Activated naive CD4-positive, alpha-beta T cell treated with anti-CD3 and anti-CD28 coated beads, Interleukin-2, amount 50 U/mL, for 24 hours (primary cell): ENCODE data around the gene PRLR.
"Not testable (repeated sequence)": the region's sequence is repeated elsewhere in the genome, so short reads cannot be mapped to it uniquely, and the experiment has no call there.

Source experiments
- H3K27ac Mint-ChIP-seq: one replicate; pipeline ENCODE4 v1.8.0; 2021; ENCODE audit warnings: mild to moderate bottlenecking, mixed read lengths
- H3K27me3 Mint-ChIP-seq: one replicate; pipeline ENCODE4 v1.8.0; 2021; ENCODE audit warnings: mixed read lengths
- H3K36me3 Mint-ChIP-seq: one replicate; pipeline ENCODE4 v1.8.0; 2021; ENCODE audit warnings: mixed read lengths
- H3K4me1 Mint-ChIP-seq: one replicate; pipeline ENCODE4 v1.8.0; 2021; ENCODE audit warnings: mixed read lengths
- H3K4me3 Mint-ChIP-seq: one replicate; pipeline ENCODE4 v1.8.0; 2021; ENCODE audit warnings: mild to moderate bottlenecking, mixed read lengths
- H3K9me3 Mint-ChIP-seq: one replicate; pipeline ENCODE4 v1.8.0; 2021; ENCODE audit warnings: mixed read lengths

The PRLR gene

GRCh38 chr5:35044649-35045048, 185.6 kb downstream of the PRLR start:
- Mint-ChIP-seq H3K9me3 (no peaks in the 10 kb centered on the region), H3K36me3 (no peaks in the 10 kb centered on the region), H3K4me1 (no peaks in the 10 kb centered on the region), H3K27me3 (peaks cover 13% of the 10 kb centered on the region), H3K4me3 (no peak overlapping the region), H3K27ac (no peak overlapping the region)

GRCh38 chr5:35042781-35043180, 187.5 kb downstream of the PRLR start:
- Mint-ChIP-seq H3K27ac (no peak overlapping the region), H3K27me3 (peaks cover 18% of the 10 kb centered on the region), H3K36me3 (no peaks in the 10 kb centered on the region), H3K4me3 (no peak overlapping the region), H3K9me3 (no peaks in the 10 kb centered on the region), H3K4me1 (no peaks in the 10 kb centered on the region)

GRCh38 chr5:35041261-35041660, 189.0 kb downstream of the PRLR start:
- Mint-ChIP-seq H3K36me3 (no peaks in the 10 kb centered on the region), H3K4me1 (no peaks in the 10 kb centered on the region), H3K4me3 (no peak overlapping the region), H3K9me3 (no peaks in the 10 kb centered on the region), H3K27me3 (peaks cover 22% of the 10 kb centered on the region), H3K27ac (no peak overlapping the region)

GRCh38 chr5:35038891-35039290, 191.4 kb downstream of the PRLR start:
- no peak overlapping the region for H3K4me3 Mint-ChIP-seq
- peaks cover 22% of the 10 kb centered on the region for H3K27me3 Mint-ChIP-seq

GRCh38 chr5:35036536-35036935, 193.8 kb downstream of the PRLR start:
- Mint-ChIP-seq H3K4me3 (no peak overlapping the region), H3K27ac (no peak overlapping the region), H3K36me3 (no peaks in the 10 kb centered on the region), H3K4me1 (no peaks in the 10 kb centered on the region), H3K27me3 (peaks cover 22% of the 10 kb centered on the region), H3K9me3 (no peaks in the 10 kb centered on the region)

More at GRCh38 chr5:35038891-35039290, 191.4 kb downstream of the PRLR start:
- no peak overlapping the region for H3K27ac Mint-ChIP-seq
- no peaks in the 10 kb centered on the region for H3K36me3 Mint-ChIP-seq
- H3K4me1 Mint-ChIP-seq: no peaks in the 10 kb centered on the region
- H3K9me3 Mint-ChIP-seq: no peaks in the 10 kb centered on the region

GRCh38 chr5:35035929-35036328, 194.4 kb downstream of the PRLR start:
- H3K27ac Mint-ChIP-seq, H3K9me3 Mint-ChIP-seq, H3K4me3 Mint-ChIP-seq, H3K4me1 Mint-ChIP-seq, H3K36me3 Mint-ChIP-seq: not testable (repeated sequence)
- peaks cover 22% of the 10 kb centered on the region for H3K27me3 Mint-ChIP-seq

GRCh38 chr5:35035271-35035670, 195.0 kb downstream of the PRLR start:
- Mint-ChIP-seq H3K4me3 (no peak overlapping the region), H3K27me3 (peaks cover 20% of the 10 kb centered on the region), H3K9me3 (no peaks in the 10 kb centered on the region), H3K27ac (no peak overlapping the region), H3K36me3 (no peaks in the 10 kb centered on the region), H3K4me1 (no peaks in the 10 kb centered on the region)

GRCh38 chr5:35032356-35032755, 197.9 kb downstream of the PRLR start:
- Mint-ChIP-seq H3K9me3 (no peaks in the 10 kb centered on the region), H3K4me3 (no peak overlapping the region), H3K27me3 (peaks cover 12% of the 10 kb centered on the region), H3K36me3 (peaks cover 1% of the 10 kb centered on the region), H3K27ac (no peak overlapping the region), H3K4me1 (no peaks in the 10 kb centered on the region)

GRCh38 chr5:35031276-35031675, 199.0 kb downstream of the PRLR start:
- H3K36me3 Mint-ChIP-seq: peaks cover 1% of the 10 kb centered on the region
- H3K4me3 Mint-ChIP-seq: no peak overlapping the region
- no peaks in the 10 kb centered on the region for H3K9me3 Mint-ChIP-seq
- H3K27ac Mint-ChIP-seq: no peak overlapping the region
- H3K27me3 Mint-ChIP-seq: peaks cover 9% of the 10 kb centered on the region
- no peaks in the 10 kb centered on the region for H3K4me1 Mint-ChIP-seq

- Mint-ChIP-seq H3K4me3 (no peak overlapping the region), H3K9me3 (no peaks in the 10 kb centered on the region), H3K27ac (no peak overlapping the region), H3K27me3 (peaks cover 8% of the 10 kb centered on the region), H3K36me3 (peaks cover 1% of the 10 kb centered on the region), H3K4me1 (no peaks in the 10 kb centered on the region)
Observed at GRCh38 chr5:35030426-35031100, 199.7 kb downstream of the PRLR start.

- Mint-ChIP-seq H3K27me3 (peaks cover 7% of the 10 kb centered on the region), H3K4me1 (no peaks in the 10 kb centered on the region), H3K4me3 (no peak overlapping the region), H3K36me3 (peaks cover 1% of the 10 kb centered on the region), H3K27ac (no peak overlapping the region), H3K9me3 (no peaks in the 10 kb centered on the region)
Observed at GRCh38 chr5:35029333-35029732, 201.0 kb downstream of the PRLR start.

GRCh38 chr5:35026941-35027340, 203.3 kb downstream of the PRLR start:
- Mint-ChIP-seq H3K27ac (no peak overlapping the region), H3K36me3 (peaks cover 1% of the 10 kb centered on the region), H3K4me1 (no peaks in the 10 kb centered on the region), H3K9me3 (no peaks in the 10 kb centered on the region), H3K27me3 (peaks cover 7% of the 10 kb centered on the region), H3K4me3 (no peak overlapping the region)

- Mint-ChIP-seq H3K4me1 (no peaks in the 10 kb centered on the region), H3K4me3 (no peak overlapping the region), H3K9me3 (no peaks in the 10 kb centered on the region), H3K27ac (no peak overlapping the region), H3K27me3 (peaks cover 7% of the 10 kb centered on the region), H3K36me3 (peaks cover 1% of the 10 kb centered on the region)
Observed at GRCh38 chr5:35026280-35026840, 203.9 kb downstream of the PRLR start.

GRCh38 chr5:35024911-35025510, 205.3 kb downstream of the PRLR start:
- Mint-ChIP-seq H3K27me3 (peaks cover 7% of the 10 kb centered on the region), H3K36me3 (peaks cover 1% of the 10 kb centered on the region), H3K4me1 (no peaks in the 10 kb centered on the region), H3K9me3 (no peaks in the 10 kb centered on the region), H3K27ac (no peak overlapping the region), H3K4me3 (no peak overlapping the region)

- Mint-ChIP-seq H3K4me1 (no peaks in the 10 kb centered on the region), H3K4me3 (no peak overlapping the region), H3K27ac (no peak overlapping the region), H3K36me3 (peaks cover 1% of the 10 kb centered on the region), H3K27me3 (peaks cover 6% of the 10 kb centered on the region), H3K9me3 (no peaks in the 10 kb centered on the region)
Observed at GRCh38 chr5:35023391-35024178, 206.7 kb downstream of the PRLR start.
